ENCODE results near the gene CSTPP1.
"Not testable (repeated sequence)": the region's sequence is repeated elsewhere in the genome, so short reads cannot be mapped to it uniquely, and the experiment has no call there.

The CSTPP1 gene

GRCh38 chr11:47105974-47106373 is 169.4 kb downstream of the CSTPP1 start:
- FAIRE-seq, result no peak

- FAIRE-seq, result no peak
Measured at GRCh38 chr11:47106798-47107411, 170.3 kb downstream of the CSTPP1 start.

- no peak for FAIRE-seq
Measured at GRCh38 chr11:47107744-47108143, 171.2 kb downstream of the CSTPP1 start.

- FAIRE-seq, result no peak
Measured at GRCh38 chr11:47108214-47108613, 171.7 kb downstream of the CSTPP1 start.

DNA sequence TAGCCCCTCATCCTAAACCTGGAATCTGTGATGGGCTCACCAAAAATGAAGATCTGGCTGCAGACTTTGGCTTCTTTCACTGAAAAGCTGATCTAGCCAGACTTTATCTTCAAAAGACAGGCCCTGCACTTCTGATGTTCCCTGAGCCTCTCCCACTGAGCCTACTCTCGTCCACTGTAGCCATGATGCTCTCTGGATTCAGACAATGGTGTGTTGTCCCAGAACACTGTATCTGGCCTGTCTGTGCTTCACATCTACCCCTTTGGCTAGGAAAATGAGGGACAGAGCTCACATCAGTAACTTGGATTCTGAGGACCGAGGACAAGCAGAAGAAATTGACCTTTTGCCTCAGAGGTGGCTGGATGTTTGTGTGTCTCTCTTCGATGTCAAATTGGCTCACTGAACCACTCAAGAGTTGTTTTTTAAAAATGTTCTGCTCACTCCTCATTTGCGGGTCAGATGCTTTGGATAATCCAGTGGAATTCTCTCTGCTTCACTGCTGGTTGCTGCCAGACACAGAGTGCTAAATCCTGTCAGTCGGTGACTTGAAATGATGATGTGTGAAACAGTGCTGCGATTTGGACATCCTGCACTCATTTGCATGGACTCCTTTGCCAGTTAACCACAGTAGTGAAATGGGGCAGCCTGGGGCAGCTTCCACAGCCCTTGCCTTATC is 172.6 kb downstream of the CSTPP1 start:
- no peak for FAIRE-seq

- no peak for FAIRE-seq
Measured at GRCh38 chr11:47109727-47110246, 173.2 kb downstream of the CSTPP1 start.

- no peak for FAIRE-seq
Measured at GRCh38 chr11:47111318-47111804, 174.8 kb downstream of the CSTPP1 start.

DNA sequence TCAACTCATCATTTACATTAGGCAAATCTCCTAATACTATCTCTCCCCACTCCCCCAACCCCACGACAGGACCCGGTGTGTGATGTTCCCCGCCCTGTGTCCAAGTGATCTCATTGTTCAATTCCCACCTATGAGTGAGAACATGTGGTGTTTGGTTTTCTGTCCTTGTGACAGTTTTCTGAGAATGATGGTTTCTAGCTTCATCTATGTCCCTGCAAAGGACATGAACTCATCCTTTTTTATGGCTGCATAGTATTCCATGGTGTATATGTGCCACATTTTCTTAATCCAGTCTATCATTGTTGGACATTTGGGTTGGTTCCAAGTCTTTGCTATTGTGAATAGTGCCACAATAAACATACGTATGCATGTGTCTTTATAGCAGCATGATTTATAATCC is 176.4 kb downstream of the CSTPP1 start:
- FAIRE-seq, result not testable (repeated sequence)

DNA sequence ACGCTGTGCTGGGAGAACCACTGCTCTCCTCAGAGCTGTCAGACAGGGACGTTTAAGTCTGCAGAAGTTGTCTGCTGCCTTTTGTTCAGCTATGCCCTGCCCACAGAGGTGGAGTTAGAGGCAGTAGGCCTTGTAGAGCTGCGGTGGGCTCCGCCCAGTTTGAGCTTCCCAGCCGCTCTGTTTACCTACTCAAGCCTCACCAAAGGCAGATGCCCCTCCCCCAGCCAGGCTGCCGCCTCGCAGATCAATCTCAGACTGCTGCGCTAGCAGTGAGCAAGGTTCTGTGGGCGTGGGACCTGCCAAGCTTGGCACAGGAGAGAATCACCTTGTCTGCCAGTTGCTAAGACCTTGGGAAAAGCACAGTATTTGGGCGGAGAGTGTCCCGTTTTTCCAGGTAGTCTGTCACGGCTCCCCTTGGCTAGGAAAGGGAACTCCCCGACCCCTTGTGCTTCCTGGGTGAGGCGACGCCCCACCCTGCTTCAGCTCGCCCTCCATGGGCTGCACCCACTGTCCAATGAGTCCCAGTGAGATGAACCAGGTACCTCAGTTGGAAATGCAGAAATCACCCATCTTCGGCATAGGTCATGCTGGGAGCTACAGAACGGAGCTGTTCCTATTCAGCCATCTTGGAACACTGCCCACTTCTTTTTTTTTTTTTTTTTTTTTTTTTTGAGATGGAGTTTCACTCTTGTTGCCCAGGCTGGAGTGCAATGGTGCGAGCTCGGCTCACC is 182.6 kb downstream of the CSTPP1 start:
- not testable (repeated sequence) for FAIRE-seq

- no peak for FAIRE-seq
Measured at GRCh38 chr11:47121056-47121455, 184.5 kb downstream of the CSTPP1 start.

- FAIRE-seq, result no peak
Measured at GRCh38 chr11:47121731-47122130, 185.2 kb downstream of the CSTPP1 start.

DNA sequence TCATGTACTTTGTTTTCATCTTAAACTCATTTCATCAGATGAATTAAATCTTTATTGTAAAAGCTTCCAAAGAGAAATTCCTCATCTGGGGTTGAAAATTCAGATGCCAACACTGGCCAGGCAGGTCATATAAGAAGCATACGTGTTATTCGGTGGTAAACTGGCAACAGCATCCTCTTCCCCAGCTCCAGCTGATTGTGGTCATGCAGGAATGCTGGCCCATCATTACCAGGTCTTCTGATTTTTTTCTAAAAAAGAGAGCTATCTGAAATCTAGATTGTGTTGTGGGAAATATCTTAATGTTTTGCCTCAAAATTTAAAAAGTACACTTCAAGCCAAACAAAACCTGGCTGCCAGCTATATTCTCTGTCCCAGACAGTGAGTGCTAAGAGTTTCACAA is 186.5 kb downstream of the CSTPP1 start:
- no peak for FAIRE-seq

DNA sequence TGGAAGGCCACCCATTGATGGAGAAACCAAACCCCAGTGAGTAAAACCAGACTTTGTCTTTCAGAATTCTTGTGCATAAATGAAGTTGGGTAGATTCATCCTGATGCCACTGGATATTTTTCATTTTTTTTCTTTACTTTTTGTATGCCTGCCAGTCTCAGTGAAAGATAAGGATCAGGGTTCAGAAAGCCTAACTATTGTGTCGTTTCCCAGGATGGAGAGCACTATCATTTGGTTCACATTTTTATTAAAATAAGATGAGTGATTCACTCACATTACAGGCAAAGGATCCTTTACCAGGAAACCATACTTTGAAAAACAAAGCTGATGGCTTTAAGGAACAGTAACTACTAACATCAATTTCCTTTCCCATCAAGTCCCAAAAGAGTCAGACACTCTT is 188.1 kb downstream of the CSTPP1 start:
- no peak for FAIRE-seq

GRCh38 chr11:47125083-47125482 is 188.5 kb downstream of the CSTPP1 start:
- no peak for FAIRE-seq

- FAIRE-seq, result no peak
Measured at GRCh38 chr11:47127213-47127612, 190.7 kb downstream of the CSTPP1 start.

DNA sequence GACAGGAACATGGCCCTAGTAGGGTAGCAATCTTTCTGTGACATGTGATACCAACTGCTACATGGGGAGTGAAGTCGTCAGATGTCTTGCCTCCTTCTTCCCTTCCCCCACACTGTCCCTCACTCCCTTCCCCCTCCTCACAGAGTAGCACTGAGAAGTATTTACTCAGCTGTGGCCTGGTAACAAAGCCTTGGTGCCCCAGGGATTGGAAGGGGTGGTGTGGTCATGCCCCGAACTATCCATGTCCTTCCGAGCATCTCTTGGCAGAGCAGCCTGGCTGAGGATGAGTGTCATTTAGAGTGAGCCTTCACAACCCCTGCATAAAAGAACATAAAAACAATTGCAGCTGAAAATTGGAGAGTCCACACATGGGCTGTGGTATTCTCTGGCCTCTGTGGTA is 194.0 kb downstream of the CSTPP1 start:
- FAIRE-seq, result no peak

GRCh38 chr11:47131136-47131535 is 194.6 kb downstream of the CSTPP1 start:
- FAIRE-seq, result no peak

DNA sequence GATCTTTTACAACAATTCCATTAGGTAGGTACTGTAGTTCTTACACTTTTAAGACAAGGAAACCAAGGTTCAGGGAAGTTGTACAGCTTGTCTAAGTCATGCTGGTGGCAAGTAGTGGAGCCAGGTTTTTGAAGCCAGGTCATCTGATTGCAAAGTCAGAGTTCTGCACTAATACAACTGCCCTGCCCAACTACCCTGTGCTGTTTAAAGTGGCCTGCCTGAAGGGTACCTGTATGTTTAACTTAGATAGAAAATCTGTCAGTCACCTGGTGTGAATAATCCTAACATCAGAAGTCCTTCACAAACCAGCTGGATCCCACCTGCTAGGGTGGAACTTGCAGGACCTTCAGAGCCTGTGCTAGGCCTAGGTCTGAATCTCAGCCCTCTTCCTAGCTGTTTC is 195.9 kb downstream of the CSTPP1 start:
- FAIRE-seq, result no peak

GRCh38 chr11:47132981-47133380 is 196.4 kb downstream of the CSTPP1 start:
- FAIRE-seq, result no peak

- no peak for FAIRE-seq
Measured at GRCh38 chr11:47136327-47136726, 199.8 kb downstream of the CSTPP1 start.

DNA sequence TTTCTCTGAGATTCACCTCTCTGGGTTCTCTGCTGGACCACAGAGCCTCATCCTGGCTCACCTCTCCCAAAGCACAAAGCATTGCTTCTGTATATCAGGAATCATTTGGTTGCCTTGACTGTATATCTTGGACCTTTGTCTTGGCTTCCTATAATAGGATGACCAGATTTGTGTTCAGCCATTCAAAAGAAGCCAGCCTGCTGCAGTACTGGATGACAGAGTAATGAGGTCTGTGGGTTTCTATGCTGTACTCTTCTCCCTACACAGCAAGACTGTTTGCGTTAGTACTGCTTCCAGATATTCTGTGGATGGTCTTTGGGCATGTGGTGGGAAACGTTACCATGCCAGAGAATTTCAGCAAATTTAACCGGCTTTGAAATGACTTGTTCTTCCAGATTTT is 200.4 kb downstream of the CSTPP1 start:
- no peak for FAIRE-seq

DNA sequence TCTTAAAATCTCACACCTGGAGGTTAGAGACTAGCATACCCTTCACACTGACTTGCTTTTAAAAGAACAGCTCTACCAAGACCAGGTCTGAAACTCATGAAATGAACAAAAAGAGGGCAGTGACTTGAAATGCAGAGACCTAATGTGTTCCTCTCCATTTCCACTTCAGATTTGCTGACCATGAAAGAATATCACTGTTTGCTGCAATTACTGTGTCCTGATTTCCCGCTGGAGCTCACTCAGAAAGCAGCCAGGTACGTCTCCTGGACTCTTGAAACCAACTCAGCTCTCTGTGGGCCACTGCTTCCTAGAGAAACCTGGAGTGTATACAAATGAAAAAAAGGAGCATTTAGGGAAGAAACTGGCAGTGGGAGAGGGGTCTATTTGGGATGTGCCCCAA is 200.9 kb downstream of the CSTPP1 start:
- no peak for FAIRE-seq

- FAIRE-seq, result no peak
Measured at GRCh38 chr11:47139878-47140277, 203.3 kb downstream of the CSTPP1 start.

DNA sequence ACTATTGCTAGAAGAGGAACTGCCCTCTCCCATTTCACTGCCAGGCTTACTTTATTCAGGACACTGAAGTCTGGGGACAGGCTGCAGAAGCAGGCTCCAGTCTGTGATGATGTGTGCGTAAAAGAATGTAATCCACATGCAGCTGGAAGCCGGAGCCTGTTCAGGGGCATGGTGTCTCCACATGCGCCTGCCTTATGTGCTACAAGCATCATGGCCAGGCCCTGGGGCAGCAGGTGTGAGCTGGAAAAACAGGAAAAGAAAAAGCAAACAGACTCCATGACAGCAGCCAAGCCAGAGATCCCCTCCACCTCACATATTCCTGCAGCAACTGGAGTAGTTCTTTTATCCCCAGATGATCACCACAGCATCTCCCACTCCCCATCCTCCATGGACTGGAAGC is 206.8 kb downstream of the CSTPP1 start:
- FAIRE-seq, result no peak
